ENCODE measurements around the gene OLFM2. TPM values are rescaled to one million over a fixed set of nuclear protein-coding genes. Genes with fewer than 3 reads are reported as not detected.
"Not testable (repeated sequence)": the region's sequence is repeated elsewhere in the genome, so short reads cannot be mapped to it uniquely, and the experiment has no call there.

Gene OLFM2
- total RNA-seq, 1 donor from 2014 or later = 33.1 TPM

DNA sequence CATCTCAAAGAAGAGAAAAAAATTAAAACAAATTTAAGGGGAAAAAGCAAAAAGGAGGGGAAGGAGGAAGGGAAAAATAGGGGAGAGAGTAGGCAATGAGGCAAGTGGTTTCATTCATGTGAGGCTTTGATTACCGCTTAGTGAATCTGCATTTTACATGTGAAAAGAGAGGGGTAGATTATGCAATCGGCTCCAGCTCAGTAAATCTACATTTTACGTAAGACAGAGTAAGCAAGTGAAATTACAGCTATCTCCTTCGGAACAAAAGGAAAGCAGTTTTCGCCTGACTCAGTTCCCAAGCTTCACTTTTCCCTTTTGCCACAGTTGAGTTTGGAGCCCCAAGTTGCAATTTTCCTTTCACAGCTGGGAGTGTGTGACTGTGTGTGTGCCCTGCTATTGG lies 16.0 kb upstream of the OLFM2 start:
- no peaks in the 10 kb centered on the region for H3K4me1 Mint-ChIP-seq (ENCODE audit: unreplicated experiment)
- H3K27ac Mint-ChIP-seq = no peak overlapping the region
- no peak overlapping the region for H3K4me3 Mint-ChIP-seq

DNA sequence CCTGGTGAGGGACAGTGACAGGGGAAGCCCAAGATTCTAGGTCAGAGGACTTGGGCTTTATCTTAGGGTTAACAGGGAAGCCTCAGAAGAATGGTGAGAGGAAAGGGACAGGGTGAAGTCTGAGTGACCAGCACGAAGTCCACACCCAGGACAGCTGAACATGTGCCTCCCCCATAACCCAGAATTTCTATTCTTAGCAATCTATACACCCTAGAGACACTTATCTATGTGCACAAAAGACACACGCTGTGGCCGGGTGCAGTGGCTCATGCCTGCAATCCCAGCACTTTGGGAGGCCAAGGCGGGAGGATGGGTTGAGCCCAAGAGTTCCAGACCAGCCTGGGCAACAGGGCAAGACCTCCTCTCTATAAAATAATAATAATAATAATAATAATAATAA lies 11.1 kb upstream of the OLFM2 start:
- no peak overlapping the region for H3K4me3 Mint-ChIP-seq
- H3K9me3 Mint-ChIP-seq = no peaks in the 10 kb centered on the region
- no peak overlapping the region for H3K27ac Mint-ChIP-seq
- peaks cover 6% of the 10 kb centered on the region for H3K4me1 Mint-ChIP-seq (ENCODE audit: unreplicated experiment)
- no peaks in the 10 kb centered on the region for H3K36me3 Mint-ChIP-seq
- TF ChIP-seq CTCF (conservative IDR thresholded peaks at IDR 0.05) = no peak
- no peak for DNase-seq (ENCODE audit: extremely low spot score, unreplicated experiment)
- H3K27me3 Mint-ChIP-seq = peaks cover 17% of the 10 kb centered on the region

More for the DNA sequence above, 16.0 kb upstream of the OLFM2 start:
- TF ChIP-seq CTCF (conservative IDR thresholded peaks at IDR 0.05) = no peak
- Mint-ChIP-seq H3K36me3 (no peaks in the 10 kb centered on the region), H3K9me3 (no peaks in the 10 kb centered on the region), H3K27me3 (peaks cover 11% of the 10 kb centered on the region)
- DNase-seq (ENCODE audit: extremely low spot score, unreplicated experiment) = no peak

GRCh38 chr19:9946528-9947125 lies 10.3 kb upstream of the OLFM2 start:
- not testable (repeated sequence) for H3K4me3 Mint-ChIP-seq

DNA sequence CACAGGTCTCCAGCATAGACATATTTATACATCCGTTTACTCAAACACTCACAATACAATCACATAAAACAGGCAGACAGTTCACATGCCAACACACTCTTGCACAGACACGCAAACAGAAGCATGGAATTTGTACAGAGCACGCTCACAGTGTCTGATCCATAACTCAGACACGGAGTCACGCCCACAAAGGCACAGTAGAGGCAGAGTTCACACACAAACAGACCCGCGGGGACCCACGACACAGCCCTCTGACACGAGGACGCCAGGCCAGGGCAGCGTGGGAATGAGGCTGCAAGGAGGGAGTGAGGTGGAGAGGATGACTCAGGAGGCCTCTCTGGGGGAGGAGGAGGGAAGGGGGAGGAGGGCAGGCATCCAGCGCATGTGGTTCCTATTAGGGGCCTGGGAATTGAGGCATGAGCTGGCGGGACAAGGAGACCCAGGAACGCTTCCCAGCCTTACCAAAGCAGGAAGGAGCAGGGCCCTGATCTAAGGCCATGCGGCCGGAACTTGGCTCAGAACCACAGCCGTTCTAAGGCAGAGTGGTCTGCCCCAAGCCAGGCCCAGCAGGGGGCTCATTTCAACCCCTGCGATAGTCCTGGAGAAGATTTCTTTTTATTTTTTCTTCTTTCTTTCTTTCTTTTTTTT lies 9.1 kb upstream of the OLFM2 start:
- Mint-ChIP-seq H3K4me3 (peak overlapping the region; percentile 10), H3K4me1 (ENCODE audit: unreplicated experiment) (peaks cover 6% of the 10 kb centered on the region), H3K36me3 (no peaks in the 10 kb centered on the region), H3K27me3 (peaks cover 19% of the 10 kb centered on the region), H3K9me3 (peaks cover 4% of the 10 kb centered on the region), H3K27ac (peak overlapping the region; percentile 48)
- TF ChIP-seq CTCF (conservative IDR thresholded peaks at IDR 0.05) = no peak
- peak; percentile 79 for DNase-seq (ENCODE audit: extremely low spot score, unreplicated experiment)

More at GRCh38 chr19:9946528-9947125, 10.3 kb upstream of the OLFM2 start:
- not testable (repeated sequence) for H3K27ac Mint-ChIP-seq; H3K4me1 Mint-ChIP-seq (ENCODE audit: unreplicated experiment); H3K9me3 Mint-ChIP-seq; DNase-seq (ENCODE audit: extremely low spot score, unreplicated experiment); H3K36me3 Mint-ChIP-seq
- peaks cover 17% of the 10 kb centered on the region for H3K27me3 Mint-ChIP-seq

DNA sequence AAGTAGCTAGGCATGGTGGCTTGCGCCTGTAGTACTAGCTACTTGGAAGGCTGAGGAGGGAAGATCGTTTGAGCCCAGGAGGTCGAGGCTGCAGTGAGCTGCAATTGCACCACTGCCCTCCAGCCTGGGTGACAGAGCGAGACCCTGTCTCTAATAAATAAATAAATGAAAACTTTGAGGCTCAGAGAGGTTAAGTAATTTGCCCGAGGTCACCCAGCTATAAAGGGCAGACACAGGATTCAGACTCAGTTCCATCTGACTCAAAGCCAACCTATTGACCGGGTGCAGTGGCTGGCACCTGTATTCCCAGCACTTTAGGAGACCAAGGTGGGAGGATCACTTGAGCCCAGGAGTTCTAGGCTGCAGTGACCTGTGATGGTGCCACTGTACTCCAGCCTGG lies 7.4 kb upstream of the OLFM2 start:
- no peak for DNase-seq (ENCODE audit: extremely low spot score, unreplicated experiment)
- TF ChIP-seq CTCF (conservative IDR thresholded peaks at IDR 0.05) = no peak
- Mint-ChIP-seq H3K27me3 (peaks cover 23% of the 10 kb centered on the region), H3K27ac (no peak overlapping the region), H3K36me3 (no peaks in the 10 kb centered on the region), H3K4me1 (ENCODE audit: unreplicated experiment) (peaks cover 6% of the 10 kb centered on the region), H3K9me3 (peaks cover 4% of the 10 kb centered on the region), H3K4me3 (no peak overlapping the region)

DNA sequence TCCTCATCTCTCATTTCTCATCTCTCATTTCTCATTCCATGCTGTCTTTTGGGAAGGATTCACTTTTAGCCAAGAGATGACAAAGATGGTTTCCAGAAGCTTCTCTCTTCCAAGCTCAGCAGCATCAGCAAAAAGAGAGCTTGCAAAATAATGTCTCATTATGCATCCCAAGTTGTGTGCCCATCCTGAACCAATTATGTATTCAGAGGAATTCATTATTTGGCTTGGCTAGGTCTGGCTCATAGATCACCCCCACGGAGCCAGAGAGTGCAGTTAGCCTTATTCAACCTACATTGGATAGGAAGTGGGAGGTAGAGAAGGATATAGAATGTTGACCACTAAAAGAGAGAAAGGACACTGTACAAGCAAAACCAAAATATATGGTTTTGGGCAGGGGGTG lies 5.4 kb upstream of the OLFM2 start:
- Mint-ChIP-seq H3K4me1 (ENCODE audit: unreplicated experiment) (peaks cover 11% of the 10 kb centered on the region), H3K27me3 (peaks cover 25% of the 10 kb centered on the region), H3K27ac (no peak overlapping the region), H3K36me3 (no peaks in the 10 kb centered on the region), H3K9me3 (peaks cover 4% of the 10 kb centered on the region), H3K4me3 (no peak overlapping the region)
- no peak for DNase-seq (ENCODE audit: extremely low spot score, unreplicated experiment)
- TF ChIP-seq CTCF (conservative IDR thresholded peaks at IDR 0.05) = no peak

Data from type B pancreatic cell (in vitro differentiated cells).